D721Med (cell line): Measurements from ENCODE around the gene CKAP5.

Experiments used
- DNase-seq: peaks from one replicate; pipeline ENCODE4 v3.0.0; 2011; ENCODE audit warnings: low spot score; ENCODE audit not compliant: insufficient read length
- FAIRE-seq: peaks from 2 replicates; lab custom pipeline; 2011; peaks lifted over from hg19 to GRCh38; lab: Jason Lieb, UNC
- CTCF ChIP-seq: IDR thresholded peaks from 2 replicates; pipeline ENCODE4 v1.5.1; 2012; ENCODE audit warnings: mild to moderate bottlenecking, control low read depth; ENCODE audit not compliant: insufficient read depth; ENCODE audit errors: missing control alignments

The CKAP5 gene

GRCh38 chr11:46840116-46840515, 6.0 kb downstream of the CKAP5 start:
- DNase-seq (no peak), FAIRE-seq (no peak)
- no peak for TF ChIP-seq CTCF

GRCh38 chr11:46838501-46838900, 7.6 kb downstream of the CKAP5 start:
- no peak for DNase-seq
- FAIRE-seq = no peak
- TF ChIP-seq CTCF = no peak

- no peak for TF ChIP-seq CTCF
These were observed 8.2 kb downstream of the CKAP5 start for GRCh38 chr11:46837860-46838259.

GRCh38 chr11:46836870-46837269, 9.2 kb downstream of the CKAP5 start:
- no peak for TF ChIP-seq CTCF

More at GRCh38 chr11:46837860-46838259, 8.2 kb downstream of the CKAP5 start:
- no peak for FAIRE-seq
- DNase-seq = no peak

GRCh38 chr11:46836431-46836830, 9.6 kb downstream of the CKAP5 start:
- no peak for DNase-seq
- no peak for FAIRE-seq
- no peak for TF ChIP-seq CTCF

More at GRCh38 chr11:46836870-46837269, 9.2 kb downstream of the CKAP5 start:
- DNase-seq = no peak
- no peak for FAIRE-seq

GRCh38 chr11:46835897-46836296, 10.2 kb downstream of the CKAP5 start:
- DNase-seq (no peak), FAIRE-seq (no peak)
- TF ChIP-seq CTCF = no peak

- TF ChIP-seq CTCF = no peak
- no peak for DNase-seq
- FAIRE-seq = no peak
These were observed 11.3 kb downstream of the CKAP5 start for GRCh38 chr11:46834821-46835220.
